CD4-positive, alpha-beta T cell treated with Interleukin-17A for 4 hours (primary cell): Measurements from ENCODE around the gene EYS.
"Not testable (repeated sequence)": the region's sequence is repeated elsewhere in the genome, so short reads cannot be mapped to it uniquely, and the experiment has no call there.

ENCODE experiments used
- DNase-seq: peaks from one replicate; pipeline ENCODE4 v3.0.0-alpha.2; 2020; ENCODE audit warnings: mixed read lengths

Gene EYS

DNA sequence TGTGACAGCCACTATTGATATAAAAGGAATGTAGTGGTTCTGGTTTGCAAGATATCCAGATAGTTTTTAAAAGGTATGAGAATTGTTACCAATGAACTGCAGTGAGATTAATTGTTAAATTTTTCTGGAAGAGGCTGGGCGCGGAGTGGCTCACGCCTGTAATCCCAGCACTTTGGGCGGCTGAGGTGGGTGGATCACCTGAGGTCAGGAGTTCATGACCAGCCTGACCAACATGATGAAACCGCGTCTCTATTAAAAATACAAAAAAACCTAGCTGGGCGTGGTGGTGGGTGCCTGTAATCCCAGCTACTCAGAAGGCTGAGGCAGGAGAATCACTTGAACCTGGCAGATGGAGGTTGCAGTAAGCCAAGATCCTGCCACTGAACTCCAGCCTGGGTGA, 1906.6 kb downstream of the EYS start:
- not testable (repeated sequence) for DNase-seq

GRCh38 chr6:63799813-63800212, 1907.2 kb downstream of the EYS start:
- no peak for DNase-seq

DNA sequence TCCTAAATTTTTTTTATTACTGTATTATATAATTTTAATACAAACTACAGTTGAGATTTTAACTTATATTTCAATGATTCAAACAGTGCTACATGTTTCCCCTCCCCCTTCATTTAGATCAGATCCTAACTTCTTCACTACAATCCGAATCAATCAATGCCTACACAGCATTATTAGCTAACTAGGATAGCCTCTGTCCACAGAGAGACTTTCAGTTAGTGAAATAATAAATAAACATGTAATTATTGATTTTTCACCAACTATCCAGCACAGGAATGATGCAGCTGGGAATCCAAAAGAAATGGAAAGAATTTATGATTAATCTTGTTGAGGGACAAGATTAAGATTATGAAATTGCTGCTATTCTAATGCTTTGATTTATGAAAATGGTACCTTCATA, 1907.7 kb downstream of the EYS start:
- no peak for DNase-seq

GRCh38 chr6:63798378-63798777, 1908.6 kb downstream of the EYS start:
- DNase-seq, result no peak

GRCh38 chr6:63797721-63798120, 1909.3 kb downstream of the EYS start:
- DNase-seq, result no peak

- DNase-seq, result no peak
These were observed 1911.2 kb downstream of the EYS start for GRCh38 chr6:63795826-63796225.

DNA sequence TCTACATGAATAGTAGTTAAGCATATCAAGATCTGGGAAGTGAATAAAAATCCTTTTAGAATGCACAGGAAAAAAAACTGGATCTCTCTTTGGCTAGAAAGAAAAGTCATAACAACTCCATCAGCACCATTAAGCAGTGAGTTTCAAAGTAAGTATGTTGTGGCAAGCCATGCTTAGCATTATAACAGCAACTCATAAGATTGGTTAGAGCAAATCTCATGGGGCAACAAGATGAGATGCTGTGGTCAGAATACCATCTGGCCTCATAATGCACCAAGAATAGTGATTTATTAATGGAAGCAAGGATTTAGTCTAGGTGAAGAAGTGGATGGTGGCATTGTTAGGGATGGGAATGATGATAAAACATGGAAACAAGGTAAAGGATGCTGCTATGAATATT, 1912.0 kb downstream of the EYS start:
- no peak for DNase-seq

DNA sequence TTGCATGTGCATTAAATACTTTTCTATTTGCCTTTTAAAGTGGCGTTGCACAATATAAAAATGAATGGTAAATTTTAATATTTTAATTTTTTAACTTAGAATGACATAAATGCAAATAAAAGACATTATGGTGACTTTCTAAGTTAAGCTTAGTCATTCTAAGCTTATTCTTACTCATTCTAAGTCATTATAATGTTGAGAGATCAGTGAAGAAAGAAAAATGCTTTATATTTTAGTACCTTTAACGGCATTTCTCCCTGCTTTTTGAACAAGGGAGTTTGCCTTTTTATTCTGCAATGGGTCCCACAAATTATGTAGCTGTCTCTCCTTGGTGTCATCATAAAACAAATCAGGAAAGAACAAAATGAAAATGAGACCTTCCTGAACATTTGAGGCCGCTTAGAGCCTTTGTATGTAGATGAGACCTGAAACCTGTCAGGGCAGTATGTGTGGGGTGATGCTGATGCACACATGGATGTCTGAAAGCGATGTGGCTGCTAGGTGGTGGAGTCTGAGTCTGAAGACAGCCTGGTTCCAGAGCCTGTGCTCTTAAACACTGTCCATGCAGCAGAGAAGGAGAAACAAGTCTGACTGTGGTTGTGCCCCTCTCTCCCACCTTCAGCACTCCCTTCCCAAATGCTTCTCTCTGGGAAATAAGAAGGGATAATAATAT, 1913.4 kb downstream of the EYS start:
- no peak for DNase-seq

DNA sequence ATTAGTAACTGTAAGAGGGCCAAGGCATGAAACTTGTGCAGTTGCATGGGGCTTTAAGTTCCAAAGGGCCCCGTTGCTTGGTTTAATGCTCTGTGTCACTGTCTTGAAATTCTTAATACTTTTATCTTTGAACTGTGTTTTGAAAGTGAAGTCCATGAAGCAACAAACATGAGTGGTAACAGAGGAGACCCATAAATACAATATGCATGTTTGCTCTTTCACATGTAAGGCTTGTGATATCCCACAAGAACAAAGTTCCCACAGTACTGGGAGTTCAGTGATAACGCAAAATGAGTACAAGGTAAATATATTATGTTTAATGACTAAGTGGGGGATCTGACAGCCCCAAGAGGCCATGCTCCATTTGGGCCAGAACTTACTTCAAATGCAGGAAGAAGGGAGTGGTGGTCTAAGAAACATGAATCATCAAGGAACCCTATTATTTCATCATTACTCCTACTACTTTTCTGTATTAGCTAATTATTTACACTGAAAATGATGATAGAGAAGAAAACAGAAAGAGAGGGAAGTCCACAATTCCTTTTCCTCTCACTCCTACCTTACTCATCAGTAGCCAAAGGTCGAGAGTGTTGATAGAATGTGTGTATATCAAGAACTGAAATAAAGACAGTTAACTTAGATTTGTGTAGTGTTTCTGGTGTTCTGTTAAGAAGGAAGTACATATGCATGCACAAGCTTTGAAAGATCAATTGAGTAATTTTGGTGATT, 1914.1 kb downstream of the EYS start:
- no peak for DNase-seq

GRCh38 chr6:63790334-63790733, 1916.7 kb downstream of the EYS start:
- DNase-seq, result no peak

DNA sequence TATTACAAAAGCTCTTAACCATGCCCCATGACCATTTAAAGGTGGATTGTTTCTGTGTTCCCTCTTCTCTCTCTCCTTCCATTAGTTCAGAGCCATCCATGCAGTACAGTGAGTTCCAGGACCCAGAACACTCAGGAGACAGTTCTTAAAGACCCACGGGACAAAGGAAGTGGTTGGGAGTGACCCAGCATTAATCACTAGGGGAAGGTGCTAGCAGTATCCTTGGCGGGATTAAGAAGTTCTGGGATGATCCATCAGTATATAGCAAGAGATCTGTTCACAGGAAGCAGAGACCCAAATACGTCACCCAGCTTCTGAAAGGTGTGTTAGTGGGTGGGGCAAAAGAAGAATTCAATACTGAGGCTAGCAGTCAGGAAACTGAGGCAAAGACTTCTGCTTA, 1917.3 kb downstream of the EYS start:
- DNase-seq, result no peak

GRCh38 chr6:63788569-63788968, 1918.5 kb downstream of the EYS start:
- no peak for DNase-seq

GRCh38 chr6:63787021-63787420, 1920.0 kb downstream of the EYS start:
- DNase-seq, result no peak

- DNase-seq, result no peak
These were observed 1922.0 kb downstream of the EYS start for GRCh38 chr6:63785006-63785405.

DNA sequence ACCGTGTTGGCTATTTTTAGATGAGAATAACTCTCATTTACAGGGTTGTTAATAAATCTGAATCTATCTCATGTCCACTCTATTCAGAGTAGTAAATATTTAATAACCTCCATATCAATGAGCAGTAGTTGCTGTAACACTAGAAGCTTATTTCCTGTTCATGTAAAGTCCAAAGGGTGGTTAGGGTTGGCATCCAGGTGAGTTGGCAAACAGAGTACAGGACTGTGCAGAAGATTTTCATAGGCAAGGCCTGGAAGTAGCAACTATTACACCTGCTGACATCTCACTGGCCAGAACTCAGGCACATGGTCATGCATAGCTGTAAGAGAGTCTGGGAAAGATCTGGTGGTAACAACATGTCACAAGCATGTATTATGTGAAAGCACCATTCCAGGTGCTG, 1923.9 kb downstream of the EYS start:
- DNase-seq, result no peak

DNA sequence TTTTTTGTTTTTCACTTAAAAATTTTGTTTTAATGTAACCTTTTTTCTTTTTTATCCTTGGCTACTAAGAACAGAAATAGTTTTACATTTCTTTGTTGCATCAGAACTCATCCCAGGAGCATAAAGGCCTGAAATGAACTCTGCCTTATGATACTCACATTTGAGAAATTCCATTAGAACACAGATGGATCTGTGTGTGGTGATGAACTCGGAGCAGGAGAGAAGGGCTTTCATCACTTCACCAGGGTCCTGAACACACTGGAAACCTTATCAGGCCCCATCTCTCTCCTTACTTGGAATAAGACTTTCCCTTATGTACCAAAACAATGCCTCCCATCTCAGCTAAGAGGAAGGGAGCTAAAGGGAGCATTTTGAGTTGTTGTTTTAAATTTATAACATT, 1932.1 kb downstream of the EYS start:
- no peak for DNase-seq

- DNase-seq, result no peak
These were observed 1933.8 kb downstream of the EYS start for GRCh38 chr6:63773200-63773599.

GRCh38 chr6:63765828-63766227, 1941.2 kb downstream of the EYS start:
- no peak for DNase-seq

DNA sequence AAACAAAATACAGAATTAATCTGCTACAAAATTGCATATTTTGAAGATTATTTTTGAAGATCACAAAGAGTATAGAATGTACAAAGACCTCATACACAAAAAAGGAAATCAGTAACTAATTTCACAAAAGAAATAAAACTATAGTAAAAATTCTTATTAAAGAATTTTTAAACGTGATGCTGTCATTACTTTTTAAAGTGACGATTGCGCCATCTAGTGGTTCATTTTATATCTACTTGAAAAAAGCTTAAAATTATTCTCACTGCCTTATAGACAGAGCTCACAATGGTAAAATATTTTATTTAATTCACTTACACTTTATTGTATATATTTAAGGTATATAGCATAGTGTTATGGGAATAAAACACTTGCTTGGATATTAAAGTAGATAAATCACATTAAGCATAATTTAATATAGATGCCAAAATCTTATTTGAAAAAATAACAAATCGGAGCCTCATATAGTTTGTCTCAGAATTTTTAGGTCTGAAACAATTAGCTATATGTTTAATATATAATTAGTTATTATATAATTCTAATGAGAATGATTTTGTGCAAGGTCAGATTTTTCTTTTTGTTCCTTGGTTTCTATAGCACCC, 1942.6 kb downstream of the EYS start:
- DNase-seq, result no peak

DNA sequence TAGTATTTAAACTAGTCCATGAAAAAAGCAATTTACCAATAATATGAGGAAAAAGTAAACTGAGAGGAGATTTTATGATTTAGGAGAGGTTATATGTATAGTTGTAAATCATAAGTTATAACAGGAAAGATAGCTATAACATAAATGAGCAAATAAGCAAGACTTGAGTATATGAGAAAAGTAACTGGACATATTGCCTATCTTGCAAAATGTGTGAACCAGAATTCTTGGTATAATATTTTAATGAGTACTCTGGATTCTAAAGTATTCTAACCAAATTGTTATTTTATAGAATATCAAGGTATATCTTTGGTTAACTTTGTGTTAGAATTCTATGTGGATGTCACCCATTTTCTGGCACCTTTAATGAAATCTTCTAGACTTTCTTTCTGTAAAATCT, 1946.8 kb downstream of the EYS start:
- DNase-seq, result no peak

GRCh38 chr6:63759605-63760105, 1947.4 kb downstream of the EYS start:
- DNase-seq, result no peak

DNA sequence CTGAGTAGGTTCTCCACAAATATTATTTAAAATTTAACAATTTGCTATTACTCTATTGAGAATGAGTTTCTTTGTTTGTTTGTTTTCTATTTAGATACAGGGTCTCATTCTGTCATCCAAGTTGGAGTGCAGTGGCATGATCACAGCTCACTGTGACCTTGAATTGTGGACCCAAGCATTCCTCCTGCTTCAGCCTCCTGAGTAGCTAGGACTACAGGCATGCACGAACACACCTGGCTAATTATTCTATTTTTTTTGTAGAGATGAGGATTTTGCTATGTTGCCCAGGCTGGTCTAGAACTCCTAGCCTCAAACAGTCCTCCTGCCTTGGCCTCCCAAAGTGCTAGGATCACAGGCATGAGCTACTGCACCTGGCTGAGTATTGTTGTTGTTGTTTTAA, 1949.2 kb downstream of the EYS start:
- DNase-seq, result no peak

GRCh38 chr6:63757275-63757674, 1949.8 kb downstream of the EYS start:
- not testable (repeated sequence) for DNase-seq

- DNase-seq, result no peak
These were observed 1956.6 kb downstream of the EYS start for GRCh38 chr6:63750400-63750799.
